Retinal pigment epithelial cell (primary cell): Measurements from ENCODE around the gene TUG1.

Experiments
- DNase-seq: peaks from one replicate; pipeline ENCODE4 v3.0.0-alpha.2; 2010; ENCODE audit warnings: low read depth
- H3K4me3 ChIP-seq: 2 replicates; pipeline ENCODE4 v1.5.1; 2011; ENCODE audit warnings: mild to moderate bottlenecking, low read length, control low read depth, moderate library complexity
- CTCF ChIP-seq: conservative IDR thresholded peaks from 2 replicates; pipeline ENCODE4 v1.5.1; 2011; ENCODE audit warnings: low read depth, low read length, control low read depth, inconsistent platforms

Gene TUG1

GRCh38 chr22:30934053-30934452 lies 35.0 kb upstream of the TUG1 start:
- H3K4me3 ChIP-seq = no peak overlapping the region
- no peak for TF ChIP-seq CTCF
- no peak for DNase-seq

GRCh38 chr22:30940685-30941362 lies 28.2 kb upstream of the TUG1 start:
- H3K4me3 ChIP-seq = no peak overlapping the region
- TF ChIP-seq CTCF = no peak
- no peak for DNase-seq

- no peak overlapping the region for H3K4me3 ChIP-seq
- DNase-seq = no peak
- TF ChIP-seq CTCF = no peak
These were observed 27.7 kb upstream of the TUG1 start for GRCh38 chr22:30941363-30941740.

GRCh38 chr22:30943368-30943767 lies 25.7 kb upstream of the TUG1 start:
- no peak for DNase-seq
- no peak for TF ChIP-seq CTCF
- no peak overlapping the region for H3K4me3 ChIP-seq

- TF ChIP-seq CTCF = no peak
- no peak for DNase-seq
These were observed 24.1 kb upstream of the TUG1 start for GRCh38 chr22:30944986-30945385.

GRCh38 chr22:30945653-30946052 lies 23.4 kb upstream of the TUG1 start:
- no peak for TF ChIP-seq CTCF
- DNase-seq = no peak
- no peak overlapping the region for H3K4me3 ChIP-seq

More at GRCh38 chr22:30944986-30945385, 24.1 kb upstream of the TUG1 start:
- no peak overlapping the region for H3K4me3 ChIP-seq

- no peak overlapping the region for H3K4me3 ChIP-seq
- DNase-seq = no peak
- TF ChIP-seq CTCF = no peak
These were observed 22.7 kb upstream of the TUG1 start for GRCh38 chr22:30946354-30946753.
